ENCODE data around the gene SLC17A3.

DNA sequence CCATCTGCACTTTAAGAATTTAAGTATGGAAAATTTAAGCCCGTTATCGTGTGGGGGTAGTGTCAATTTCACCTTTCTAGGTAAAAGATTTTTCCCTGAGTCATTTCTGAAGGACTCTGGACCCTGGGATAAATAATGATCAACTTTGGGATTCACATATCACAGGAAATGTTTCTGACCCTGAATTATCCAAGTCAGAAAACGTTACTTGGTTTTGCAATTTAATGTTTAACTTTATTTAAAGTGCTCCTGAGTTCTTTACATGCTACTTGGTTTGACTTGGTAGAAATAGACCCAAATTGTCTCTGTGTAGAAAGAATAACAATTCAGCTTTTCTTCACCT, 1.5 kb upstream of the SLC17A3 start:
- TF ChIP-seq EZH2 (IDR thresholded peaks at IDR 0.05; ENCODE audit: insufficient read depth, poor library complexity, severe bottlenecking) (no peak), EZH2phosphoT487 (IDR thresholded peaks at IDR 0.05; ENCODE audit: insufficient read depth, low read depth) (no peak)

All from GM23248 (cell line).